HEK293 (cell line): ENCODE results near the gene ZIC4.

Experiments used
- CTCF ChIA-PET: fragments of 350-600 bp; formaldehyde crosslinking; extraction: SDS; loops from one replicate; lab custom pipeline; 2021; ENCODE audit warnings: antibody characterized with exemption; lab: Yijun Ruan, JAX
- POLR2A ChIA-PET: fragments of 300-600 bp; formaldehyde crosslinking; extraction: SDS; loops from one replicate; lab custom pipeline; 2020; ENCODE audit warnings: antibody characterized with exemption, inconsistent platforms; lab: Yijun Ruan, JAX
- H3K27ac ChIP-seq: fragments of 200-500 bp; sonication (Bioruptor generic); 2 replicates; pipeline ENCODE4 v1.5.1; 2014; ENCODE audit warnings: low read depth, low read length, control low read depth, inconsistent platforms; ENCODE audit errors: extremely low read depth
- H3K36me3 ChIP-seq, 2 experiments: fragments of 200-500 bp in 1 of 2; sonication (Bioruptor generic) in 1 of 2; 1 replicate in 1 of 2; 2 replicates in 1 of 2; pipeline ENCODE4 v1.5.1; 2014 to 2017; ENCODE audit warnings: inconsistent platforms in 2 of 2, low read length in 2 of 2; ENCODE audit not compliant: control insufficient read depth in 2 of 2, insufficient read depth in 1 of 2
- H3K4me1 ChIP-seq: fragments of 200-500 bp; sonication (Bioruptor generic); 2 replicates; pipeline ENCODE4 v1.5.1; 2014; ENCODE audit warnings: mild to moderate bottlenecking, low read length, inconsistent platforms; ENCODE audit not compliant: control insufficient read depth, insufficient read depth
- H3K4me3 ChIP-seq: 2 replicates; pipeline ENCODE4 v1.5.1; 2011; ENCODE audit warnings: low read depth, mild to moderate bottlenecking, control low read depth, low read length, moderate library complexity
- H3K9me3 ChIP-seq: fragments of 200-500 bp; sonication (Bioruptor generic); 2 replicates; pipeline ENCODE4 v1.5.1; 2014; ENCODE audit warnings: low read depth, low read length, inconsistent platforms; ENCODE audit not compliant: control insufficient read depth, insufficient read depth
- AEBP2 ChIP-seq: fragments of 450-650 bp; formaldehyde crosslinking; IDR thresholded peaks from 2 replicates; pipeline ENCODE4 v1.5.1; 2016; ENCODE audit warnings: missing biosample characterization, missing genetic modification characterization, borderline replicate concordance
- CTCF ChIP-seq: fragments of 450-650 bp; formaldehyde crosslinking; IDR thresholded peaks from 2 replicates; pipeline ENCODE4 v1.5.1; 2016; ENCODE audit warnings: missing biosample characterization, missing genetic modification characterization
- HOXC10 ChIP-seq: sonication (generic); formaldehyde crosslinking; IDR thresholded peaks from 2 replicates; pipeline ENCODE4 v1.8.1; 2023; ENCODE audit warnings: mild to moderate bottlenecking, missing genetic modification reagents
- KLF17 ChIP-seq: fragments of 450-650 bp; formaldehyde crosslinking; IDR thresholded peaks from 2 replicates; pipeline ENCODE4 v1.5.1; 2016; ENCODE audit warnings: missing biosample characterization, missing genetic modification characterization
- MZF1 ChIP-seq: fragments of 450-650 bp; formaldehyde crosslinking; IDR thresholded peaks from 2 replicates; pipeline ENCODE4 v1.5.1; 2017; ENCODE audit warnings: missing biosample characterization, missing genetic modification characterization, borderline replicate concordance
- OSR2 ChIP-seq: fragments of 450-650 bp; formaldehyde crosslinking; IDR thresholded peaks from 2 replicates; pipeline ENCODE4 v1.5.1; 2016; ENCODE audit warnings: missing biosample characterization, missing genetic modification characterization
- REPIN1 ChIP-seq: fragments of 450-650 bp; formaldehyde crosslinking; IDR thresholded peaks from 2 replicates; pipeline ENCODE4 v1.5.1; 2017; ENCODE audit warnings: missing biosample characterization, missing genetic modification characterization, low read depth
- SALL2 ChIP-seq: fragments of 450-650 bp; formaldehyde crosslinking; IDR thresholded peaks from 2 replicates; pipeline ENCODE4 v1.5.0; 2017; ENCODE audit warnings: missing biosample characterization, mild to moderate bottlenecking, missing genetic modification characterization, borderline replicate concordance
- ZNF239 ChIP-seq: fragments of 450-650 bp; formaldehyde crosslinking; IDR thresholded peaks from 2 replicates; pipeline ENCODE4 v1.5.1; 2016; ENCODE audit warnings: missing biosample characterization, missing genetic modification characterization
- ZNF280D ChIP-seq: fragments of 450-650 bp; formaldehyde crosslinking; IDR thresholded peaks from 2 replicates; pipeline ENCODE4 v1.5.1; 2016; ENCODE audit warnings: missing biosample characterization, missing genetic modification characterization
- ZNF292 ChIP-seq: fragments of 450-650 bp; formaldehyde crosslinking; IDR thresholded peaks from 2 replicates; pipeline ENCODE4 v1.5.1; 2016; ENCODE audit warnings: low read depth, missing biosample characterization, missing genetic modification characterization, borderline replicate concordance
- ZNF302 ChIP-seq: fragments of 450-650 bp; formaldehyde crosslinking; IDR thresholded peaks from 2 replicates; pipeline ENCODE4 v1.5.1; 2016; ENCODE audit warnings: missing biosample characterization, missing genetic modification characterization, low read depth
- ZNF354C ChIP-seq: fragments of 450-650 bp; formaldehyde crosslinking; IDR thresholded peaks from 2 replicates; pipeline ENCODE4 v1.5.1; 2016; ENCODE audit warnings: missing biosample characterization, missing genetic modification characterization, low read depth, borderline replicate concordance
- ZNF426 ChIP-seq: fragments of 450-650 bp; formaldehyde crosslinking; IDR thresholded peaks from 2 replicates; pipeline ENCODE4 v1.5.1; 2017; ENCODE audit warnings: missing biosample characterization, missing genetic modification characterization, mild to moderate bottlenecking, inconsistent platforms, moderate library complexity
- ZNF544 ChIP-seq: fragments of 450-650 bp; formaldehyde crosslinking; IDR thresholded peaks from 2 replicates; pipeline ENCODE4 v1.5.0; 2017; ENCODE audit warnings: missing biosample characterization, missing genetic modification characterization
- ZNF571 ChIP-seq: fragments of 450-650 bp; formaldehyde crosslinking; IDR thresholded peaks from 2 replicates; pipeline ENCODE4 v1.5.0; 2017; ENCODE audit warnings: missing biosample characterization, missing genetic modification characterization
- ZNF600 ChIP-seq: fragments of 450-650 bp; formaldehyde crosslinking; IDR thresholded peaks from 2 replicates; pipeline ENCODE4 v1.5.1; 2016; ENCODE audit warnings: missing biosample characterization, missing genetic modification characterization
- ZNF621 ChIP-seq: fragments of 450-650 bp; formaldehyde crosslinking; IDR thresholded peaks from 2 replicates; pipeline ENCODE4 v1.5.1; 2017; ENCODE audit warnings: missing biosample characterization, missing genetic modification characterization
- ZNF629 ChIP-seq: fragments of 450-650 bp; formaldehyde crosslinking; IDR thresholded peaks from 2 replicates; pipeline ENCODE4 v1.5.1; 2017; ENCODE audit warnings: missing biosample characterization, missing genetic modification characterization
- ZNF664 ChIP-seq: fragments of 450-650 bp; formaldehyde crosslinking; IDR thresholded peaks from 2 replicates; pipeline ENCODE4 v1.5.1; 2016; ENCODE audit warnings: missing biosample characterization, missing genetic modification characterization
- ZNF704 ChIP-seq: fragments of 450-650 bp; formaldehyde crosslinking; IDR thresholded peaks from 2 replicates; pipeline ENCODE4 v1.5.1; 2016; ENCODE audit warnings: missing biosample characterization, missing genetic modification characterization
- TF ChIP-seq, protein P1 (sequence below): fragments of 450-650 bp; formaldehyde crosslinking; IDR thresholded peaks from 2 replicates; pipeline ENCODE4 v1.5.1; 2016; ENCODE audit warnings: missing biosample characterization, missing genetic modification characterization

ZIC4 gene

DNA sequence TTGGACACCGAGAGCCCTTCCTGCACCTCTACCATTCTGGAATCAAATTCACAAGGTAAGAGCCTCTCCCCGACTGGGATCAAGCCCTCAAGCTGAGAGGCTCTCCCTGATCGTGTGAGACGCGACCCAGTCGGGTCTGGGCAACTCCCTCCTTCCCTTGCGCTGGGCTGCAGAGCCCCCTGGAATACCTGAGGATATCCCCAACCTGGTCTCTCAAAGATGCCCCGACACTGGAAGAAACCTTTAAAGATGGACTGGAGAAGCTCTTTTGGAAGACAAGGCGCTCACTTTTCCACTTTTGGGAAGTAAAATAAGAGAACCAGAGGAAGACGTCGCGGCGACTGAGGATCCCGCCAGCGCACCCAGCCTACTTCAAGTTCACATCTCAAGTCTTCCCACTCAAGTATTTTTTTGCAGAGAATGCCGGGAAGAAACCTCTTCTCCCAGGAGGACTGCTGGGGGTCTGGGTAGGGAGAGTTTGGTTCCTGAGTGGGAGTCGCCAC is 33.8 kb downstream of the ZIC4 start:
- Histone ChIP-seq H3K27ac (no peak overlapping the region), H3K4me3 (no peak overlapping the region), H3K4me1 (no peaks in the 10 kb centered on the region; the same call in 1 of the 2 replicates), H3K36me3 (no peaks in the 10 kb centered on the region), H3K9me3 (no peaks in the 10 kb centered on the region)
- CTCF ChIA-PET = no interaction called here
- POLR2A ChIA-PET = no interaction called here
- no peak for TF ChIP-seq CTCF
- TF ChIP-seq ZNF544 (tag by site-specific recombination) = no peak
- no peak for TF ChIP-seq ZNF292 (tag by site-specific recombination)

DNA sequence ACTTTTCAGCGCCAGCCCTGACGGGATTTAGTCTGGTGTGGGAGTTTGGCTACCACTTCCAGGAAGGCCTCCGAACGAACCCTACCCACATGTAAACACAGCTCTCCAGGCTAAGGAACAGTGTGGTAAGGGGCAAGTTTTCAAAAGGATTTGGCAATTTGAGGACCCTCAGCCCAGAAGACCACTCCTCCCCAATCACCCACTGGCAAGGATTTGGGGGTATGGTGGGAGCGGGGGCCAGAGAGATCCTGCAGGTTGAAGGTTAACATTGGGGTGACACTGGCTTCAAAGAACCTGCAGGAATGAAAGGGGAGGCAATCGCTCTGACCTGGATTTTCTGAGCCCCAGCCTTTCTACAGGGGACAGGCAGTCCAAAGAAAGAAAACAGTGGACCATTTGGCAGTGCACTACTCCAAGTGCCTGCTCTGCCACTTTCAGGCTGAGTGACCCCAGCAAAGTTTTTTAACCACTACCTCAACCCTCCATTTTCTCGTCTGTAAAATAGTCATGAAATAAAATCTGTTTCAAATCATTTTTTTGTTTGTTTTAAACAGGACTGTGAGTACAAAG is 34.5 kb downstream of the ZIC4 start:
- ChIA-PET POLR2A (no interaction called here), CTCF (no interaction called here)
- H3K4me3 ChIP-seq = no peak overlapping the region
- H3K27ac ChIP-seq = no peak overlapping the region
- no peaks in the 10 kb centered on the region for H3K9me3 ChIP-seq
- TF ChIP-seq ZNF239 (tag by site-specific recombination) (no peak), OSR2 (no peak), ZNF354C (tag by site-specific recombination) (no peak), REPIN1 (tag by site-specific recombination) (no peak), MZF1 (tag by site-specific recombination) (no peak), ZNF426 (tag by site-specific recombination) (no peak), ZNF600 (tag by site-specific recombination) (no peak), ZNF571 (tag by site-specific recombination) (no peak), ZNF302 (tag by site-specific recombination) (no peak), ZNF664 (tag by site-specific recombination) (no peak), SALL2 (no peak), ZNF704 (no peak), ZNF629 (no peak), ZNF280D (tag by site-specific recombination) (no peak), ZNF621 (tag by site-specific recombination) (no peak), KLF17 (no peak), HOXC10 (CRISPR knock-in tag) (no peak), AEBP2 (tag by site-specific recombination) (no peak)
- TF ChIP-seq, protein P1, sequence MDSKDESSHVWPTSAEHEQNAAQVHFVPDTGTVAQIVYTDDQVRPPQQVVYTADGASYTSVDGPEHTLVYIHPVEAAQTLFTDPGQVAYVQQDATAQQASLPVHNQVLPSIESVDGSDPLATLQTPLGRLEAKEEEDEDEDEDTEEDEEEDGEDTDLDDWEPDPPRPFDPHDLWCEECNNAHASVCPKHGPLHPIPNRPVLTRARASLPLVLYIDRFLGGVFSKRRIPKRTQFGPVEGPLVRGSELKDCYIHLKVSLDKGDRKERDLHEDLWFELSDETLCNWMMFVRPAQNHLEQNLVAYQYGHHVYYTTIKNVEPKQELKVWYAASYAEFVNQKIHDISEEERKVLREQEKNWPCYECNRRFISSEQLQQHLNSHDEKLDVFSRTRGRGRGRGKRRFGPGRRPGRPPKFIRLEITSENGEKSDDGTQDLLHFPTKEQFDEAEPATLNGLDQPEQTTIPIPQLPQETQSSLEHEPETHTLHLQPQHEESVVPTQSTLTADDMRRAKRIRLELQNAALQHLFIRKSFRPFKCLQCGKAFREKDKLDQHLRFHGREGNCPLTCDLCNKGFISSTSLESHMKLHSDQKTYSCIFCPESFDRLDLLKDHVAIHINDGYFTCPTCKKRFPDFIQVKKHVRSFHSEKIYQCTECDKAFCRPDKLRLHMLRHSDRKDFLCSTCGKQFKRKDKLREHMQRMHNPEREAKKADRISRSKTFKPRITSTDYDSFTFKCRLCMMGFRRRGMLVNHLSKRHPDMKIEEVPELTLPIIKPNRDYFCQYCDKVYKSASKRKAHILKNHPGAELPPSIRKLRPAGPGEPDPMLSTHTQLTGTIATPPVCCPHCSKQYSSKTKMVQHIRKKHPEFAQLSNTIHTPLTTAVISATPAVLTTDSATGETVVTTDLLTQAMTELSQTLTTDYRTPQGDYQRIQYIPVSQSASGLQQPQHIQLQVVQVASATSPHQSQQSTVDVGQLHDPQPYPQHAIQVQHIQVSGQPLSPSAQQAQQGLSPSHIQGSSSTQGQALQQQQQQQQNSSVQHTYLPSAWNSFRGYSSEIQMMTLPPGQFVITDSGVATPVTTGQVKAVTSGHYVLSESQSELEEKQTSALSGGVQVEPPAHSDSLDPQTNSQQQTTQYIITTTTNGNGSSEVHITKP = no peak
- H3K4me1 ChIP-seq = no peaks in the 10 kb centered on the region; the same call in 1 of the 2 replicates
- no peaks in the 10 kb centered on the region for H3K36me3 ChIP-seq
